IMR-90 (cell line): Measurements from ENCODE around the gene CMBL. TPM values are rescaled to one million over a fixed set of nuclear protein-coding genes. Genes with fewer than 3 reads are reported as not detected.

ENCODE experiments used
- ATAC-seq: fragments of 200-7000 bp; cut with Tn5 transposase; 2 replicates; pipeline ENCODE4 v1.9.1; 2020; ENCODE audit warnings: low read depth, mild to moderate bottlenecking, moderate library complexity
- BruUV-seq: library from RNA; stranded (reverse); fragments of 400-500 nt; replicated peaks from 2 replicates; lab custom pipeline; 2021; lab: Mats Ljungman, UMichigan
- CTCF ChIA-PET: fragments of 300-600 bp; formaldehyde crosslinking; extraction: SDS; loops from one replicate; lab custom pipeline; 2021; ENCODE audit warnings: antibody characterized with exemption; lab: Yijun Ruan, JAX
- POLR2A ChIA-PET: fragments of 300-600 bp; sonication (Branson Sonifier 250); formaldehyde crosslinking; loops from one replicate; lab custom pipeline; 2022; ENCODE audit warnings: antibody characterized with exemption; ENCODE audit not compliant: unreplicated experiment; lab: Charles Lee
- DNase-seq: peaks from one replicate; pipeline ENCODE4 v3.0.0; 2013
- H2AFZ ChIP-seq: replicated peaks from 2 replicates; pipeline ENCODE3; 2013; ENCODE audit warnings: low read length, mild to moderate bottlenecking; ENCODE audit not compliant: poor library complexity
- H2AK5ac ChIP-seq: 2 replicates; pipeline ENCODE4 v1.6.1; 2013; ENCODE audit warnings: low read depth, low read length, inconsistent platforms
- H2AK9ac ChIP-seq: replicated peaks from 2 replicates; pipeline ENCODE3; 2013; ENCODE audit warnings: mild to moderate bottlenecking, low read depth, low read length, moderate library complexity; ENCODE audit not compliant: poor library complexity
- H2BK120ac ChIP-seq: 2 replicates; pipeline ENCODE4 v1.6.1; 2013; ENCODE audit warnings: low read depth, low read length, inconsistent platforms
- H2BK15ac ChIP-seq: 3 replicates; pipeline ENCODE4 v1.6.1; 2013; ENCODE audit warnings: low read depth, low read length, inconsistent platforms
- H2BK20ac ChIP-seq: 2 replicates; pipeline ENCODE4 v1.6.1; 2013; ENCODE audit warnings: low read depth, mild to moderate bottlenecking, inconsistent platforms, low read length, moderate library complexity
- H2BK5ac ChIP-seq: 2 replicates; pipeline ENCODE4 v1.6.1; 2013; ENCODE audit warnings: mild to moderate bottlenecking, low read depth, low read length, inconsistent platforms; ENCODE audit not compliant: poor library complexity, severe bottlenecking
- H3K14ac ChIP-seq: replicated peaks from 2 replicates; pipeline ENCODE4 v1.6.1; 2013; ENCODE audit warnings: low read depth, low read length, inconsistent platforms
- H3K18ac ChIP-seq: 2 replicates; pipeline ENCODE4 v1.6.1; 2013; ENCODE audit warnings: low read depth, low read length, control low read depth
- H3K23ac ChIP-seq: 2 replicates; pipeline ENCODE4 v1.6.1; 2013; ENCODE audit warnings: low read depth, low read length, inconsistent platforms
- H3K27ac ChIP-seq: 2 replicates; pipeline ENCODE4 v1.5.1; 2013; ENCODE audit warnings: mild to moderate bottlenecking, control low read depth, low read length; ENCODE audit not compliant: insufficient read depth
- H3K27me3 ChIP-seq: 2 replicates; pipeline ENCODE4 v1.6.1; 2013; ENCODE audit warnings: low read length; ENCODE audit not compliant: control insufficient read depth, insufficient read depth
- H3K36me3 ChIP-seq: 2 replicates; pipeline ENCODE4 v1.6.1; 2013; ENCODE audit warnings: low read length, mixed read lengths; ENCODE audit not compliant: control insufficient read depth, insufficient read depth
- H3K4ac ChIP-seq: 2 replicates; pipeline ENCODE4 v1.6.1; 2013; ENCODE audit warnings: low read depth, low read length, inconsistent platforms
- H3K4me1 ChIP-seq: 2 replicates; pipeline ENCODE4 v1.6.1; 2013; ENCODE audit warnings: low read length, mixed read lengths; ENCODE audit not compliant: control insufficient read depth, insufficient read depth
- H3K4me2 ChIP-seq: 2 replicates; pipeline ENCODE4 v1.6.1; 2013; ENCODE audit warnings: low read depth, mild to moderate bottlenecking, control low read depth, low read length, moderate library complexity
- H3K4me3 ChIP-seq: 2 replicates; pipeline ENCODE4 v1.5.1; 2013; ENCODE audit warnings: low read depth, mild to moderate bottlenecking, control low read depth, low read length, moderate library complexity; ENCODE audit not compliant: insufficient read depth
- H3K56ac ChIP-seq: 2 replicates; pipeline ENCODE4 v1.6.1; 2013; ENCODE audit warnings: low read length, inconsistent platforms; ENCODE audit not compliant: insufficient read depth; ENCODE audit errors: extremely low read depth
- H3K79me1 ChIP-seq, 2 experiments: 2 replicates each; pipeline ENCODE4 v1.6.1; 2013; ENCODE audit warnings: low read length in 2 of 2, inconsistent platforms in 1 of 2, low read depth in 1 of 2
- H3K9ac ChIP-seq: 2 replicates; pipeline ENCODE4 v1.6.1; 2013; ENCODE audit warnings: low read depth, low read length, control low read depth
- H3K9me1 ChIP-seq: 2 replicates; pipeline ENCODE4 v1.6.1; 2013; ENCODE audit warnings: low read length, inconsistent platforms; ENCODE audit not compliant: insufficient read depth
- H3K9me3 ChIP-seq: 2 replicates; pipeline ENCODE4 v1.6.1; 2013; ENCODE audit warnings: low read length; ENCODE audit not compliant: control insufficient read depth, insufficient read depth
- H4K20me1 ChIP-seq: 2 replicates; pipeline ENCODE4 v1.6.1; 2013; ENCODE audit warnings: low read length, inconsistent platforms; ENCODE audit not compliant: insufficient read depth
- H4K5ac ChIP-seq: 2 replicates; pipeline ENCODE4 v1.6.1; 2013; ENCODE audit warnings: mild to moderate bottlenecking, low read depth, low read length, control low read depth
- H4K8ac ChIP-seq, 2 experiments: 2 replicates each; pipeline ENCODE4 v1.6.1; 2013; ENCODE audit warnings: low read depth in 2 of 2, low read length in 2 of 2, control low read depth in 1 of 2, inconsistent platforms in 1 of 2
- H4K91ac ChIP-seq: 2 replicates; pipeline ENCODE4 v1.6.1; 2013; ENCODE audit warnings: low read depth, low read length, inconsistent platforms; ENCODE audit not compliant: insufficient read depth
- BHLHE40 ChIP-seq: fragments of 150-350 bp; IDR thresholded peaks from 2 replicates; pipeline ENCODE4 v1.6.1; 2016; ENCODE audit warnings: mild to moderate bottlenecking, low read depth, low read length
- CEBPB ChIP-seq: IDR thresholded peaks from 2 replicates; pipeline ENCODE4 v1.6.1; 2012; ENCODE audit warnings: low read depth, low read length, improper control_type of control experiment
- CHD1 ChIP-seq: IDR thresholded peaks from 2 replicates; pipeline ENCODE4 v1.6.1; 2012; ENCODE audit warnings: low read depth, low read length, improper control_type of control experiment
- FOS ChIP-seq: fragments of 150-350 bp; IDR thresholded peaks from 2 replicates; pipeline ENCODE4 v1.6.1; 2016; ENCODE audit warnings: low read depth, low read length
- MXI1 ChIP-seq: IDR thresholded peaks from 2 replicates; pipeline ENCODE4 v1.6.1; 2012; ENCODE audit warnings: low read depth, mild to moderate bottlenecking, low read length, moderate library complexity, borderline replicate concordance
- NFE2L2 ChIP-seq: fragments of 150-350 bp; IDR thresholded peaks from 2 replicates; pipeline ENCODE4 v1.6.1; 2016; ENCODE audit warnings: low read depth, mild to moderate bottlenecking, low read length
- POLR2A ChIP-seq: IDR thresholded peaks from 2 replicates; pipeline ENCODE4 v1.6.1; 2012; ENCODE audit warnings: mild to moderate bottlenecking, low read depth, low read length
- RAD21 ChIP-seq: IDR thresholded peaks from 2 replicates; pipeline ENCODE4 v1.6.1; 2012; ENCODE audit warnings: low read length, improper control_type of control experiment
- RCOR1 ChIP-seq: IDR thresholded peaks from 2 replicates; pipeline ENCODE4 v1.6.1; 2012; ENCODE audit warnings: mild to moderate bottlenecking, low read length, improper control_type of control experiment; ENCODE audit not compliant: insufficient replicate concordance
- RFX5 ChIP-seq: IDR thresholded peaks from 2 replicates; pipeline ENCODE4 v1.8.0; 2012; ENCODE audit warnings: low read depth, mild to moderate bottlenecking, low read length, moderate library complexity
- SMC3 ChIP-seq: fragments of 150-350 bp; IDR thresholded peaks from 2 replicates; pipeline ENCODE4 v1.6.1; 2016; ENCODE audit warnings: low read depth, mild to moderate bottlenecking, antibody characterized with exemption, low read length, moderate library complexity
- WGBS, 2 experiments: methylation state at CpG; one replicate each; pipeline versions ENCODE4 v1.1.5 to v1.1.7; 2013; ENCODE audit warnings: missing lambda C conversion rate in 2 of 2; ENCODE audit not compliant: insufficient read length in 1 of 2; ENCODE audit errors: extremely low coverage in 2 of 2; 5-methylcytosine and 5-hydroxymethylcytosine counted together
- dilution Hi-C: fragments of 300-500 bp; cut with HindIII; formaldehyde crosslinking; loops from one replicate; pipeline ENCODE4 v1.14.3; 2018; ENCODE audit warnings: low sequenced_read_pairs; ENCODE audit not compliant: unreplicated experiment
- in situ Hi-C: fragments of 300-500 bp; cut with MboI; formaldehyde crosslinking; loops from 3 replicates; pipeline ENCODE4 v1.14.3; 2019; ENCODE audit warnings: low sequenced_read_pairs, inconsistent platforms, mixed read lengths
- intact Hi-C: fragments of 100-400 bp; cut with micrococcal nuclease; formaldehyde crosslinking; loops from 2 replicates; pipeline ENCODE4 v1.10.0; 2022
- polyA plus RNA-seq, 3 experiments: library from polyadenylated mRNA; depleted of rRNA; stranded (reverse); fragments of >200 nt; gene quantifications; 2 replicates each; pipeline ENCODE4 v1.2.3, GENCODE V29; 2012; ENCODE audit warnings: low replicate concordance in 1 of 3
- total RNA-seq: library from RNA; depleted of rRNA; stranded (reverse); fragments of >200 nt; gene quantifications from 2 replicates; pipeline ENCODE4 v1.2.3, GENCODE V29; 2012
- TF ChIP-seq, protein P1 (sequence below): fragments of 150-350 bp; IDR thresholded peaks from 2 replicates; pipeline ENCODE4 v1.6.1; 2017; ENCODE audit warnings: mild to moderate bottlenecking, antibody characterized with exemption, low read length, low read depth
- TF ChIP-seq, protein P2 (sequence below): fragments of 150-350 bp; IDR thresholded peaks from 2 replicates; pipeline ENCODE4 v1.6.1; 2016; ENCODE audit warnings: low read depth, mild to moderate bottlenecking, low read length, moderate library complexity, borderline replicate concordance
- TF ChIP-seq, protein P3 (sequence below): conservative IDR thresholded peaks from 2 replicates; pipeline ENCODE4 v1.5.1; 2012; ENCODE audit warnings: mild to moderate bottlenecking, low read depth, low read length, improper control_type of control experiment

CMBL gene
- total and polyA plus RNA-seq, 2 of the 4 experiments (the other 2 are of a cell fraction), result 5.0 to 26.3 TPM

DNA sequence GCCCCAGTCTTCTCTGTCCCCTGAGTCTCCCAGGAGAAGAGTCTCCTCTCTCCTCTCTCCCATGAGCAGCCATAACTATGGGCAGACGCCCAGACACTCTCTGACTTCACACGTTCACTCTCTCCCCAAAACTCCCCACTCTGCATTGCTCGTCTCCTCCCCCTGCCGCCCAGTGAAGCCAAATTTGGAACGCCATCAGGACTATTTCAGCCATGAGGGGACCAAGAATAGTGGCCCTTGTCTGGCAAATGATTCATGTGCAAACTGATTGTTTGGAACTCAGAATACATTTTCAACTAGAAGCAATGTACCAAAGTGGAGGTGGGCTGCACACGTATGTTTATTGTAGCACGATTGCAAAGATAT, 20.9 kb downstream of the CMBL start:
- CTCF ChIA-PET, result no interaction called here
- Histone ChIP-seq H3K4me3 (no peak overlapping the region), H2AFZ (no peak overlapping the region), H2BK5ac (no peak overlapping the region), H3K23ac (no peak overlapping the region), H4K20me1 (no peaks in the 10 kb centered on the region), H4K91ac (no peak overlapping the region), H3K9ac (no peak overlapping the region), H2BK120ac (no peak overlapping the region), H3K4me2 (no peak overlapping the region), H2AK9ac (no peak overlapping the region), H2AK5ac (no peak overlapping the region), H4K5ac (no peak overlapping the region), H3K27ac (no peak overlapping the region), H2BK20ac (no peak overlapping the region), H3K36me3 (no peaks in the 10 kb centered on the region), H3K79me1 (no peaks in the 10 kb centered on the region), H3K14ac (no peak overlapping the region), H3K4ac (no peak overlapping the region), H3K56ac (no peak overlapping the region), H3K9me3 (no peaks in the 10 kb centered on the region), H3K27me3 (no peaks in the 10 kb centered on the region), H4K8ac (no peak overlapping the region), H3K9me1 (0 out of 2 replicates have a peak, but pooled peaks cover 3% of the 10 kb centered on the region), H3K4me1 (no peaks in the 10 kb centered on the region; the same call in 1 of the 2 replicates), H2BK15ac (no peak overlapping the region), H3K18ac (no peak overlapping the region)
- dilution Hi-C loops, result no loop called here
- POLR2A ChIA-PET, result no interaction called here
- ATAC-seq (no peak), DNase-seq (no peak)
- in situ Hi-C loops, result loop anchor here (5.0 kb wide), 1 partner anchor 130 kb away; no protein-coding TSS in a partner anchor
- TF ChIP-seq MXI1, result no peak
- no peak for TF ChIP-seq RAD21
- TF ChIP-seq BHLHE40, result no peak
- TF ChIP-seq CEBPB, result no peak
- TF ChIP-seq FOS, result no peak
- TF ChIP-seq, protein P1, sequence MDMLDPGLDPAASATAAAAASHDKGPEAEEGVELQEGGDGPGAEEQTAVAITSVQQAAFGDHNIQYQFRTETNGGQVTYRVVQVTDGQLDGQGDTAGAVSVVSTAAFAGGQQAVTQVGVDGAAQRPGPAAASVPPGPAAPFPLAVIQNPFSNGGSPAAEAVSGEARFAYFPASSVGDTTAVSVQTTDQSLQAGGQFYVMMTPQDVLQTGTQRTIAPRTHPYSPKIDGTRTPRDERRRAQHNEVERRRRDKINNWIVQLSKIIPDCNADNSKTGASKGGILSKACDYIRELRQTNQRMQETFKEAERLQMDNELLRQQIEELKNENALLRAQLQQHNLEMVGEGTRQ, result no peak
- TF ChIP-seq, protein P2, sequence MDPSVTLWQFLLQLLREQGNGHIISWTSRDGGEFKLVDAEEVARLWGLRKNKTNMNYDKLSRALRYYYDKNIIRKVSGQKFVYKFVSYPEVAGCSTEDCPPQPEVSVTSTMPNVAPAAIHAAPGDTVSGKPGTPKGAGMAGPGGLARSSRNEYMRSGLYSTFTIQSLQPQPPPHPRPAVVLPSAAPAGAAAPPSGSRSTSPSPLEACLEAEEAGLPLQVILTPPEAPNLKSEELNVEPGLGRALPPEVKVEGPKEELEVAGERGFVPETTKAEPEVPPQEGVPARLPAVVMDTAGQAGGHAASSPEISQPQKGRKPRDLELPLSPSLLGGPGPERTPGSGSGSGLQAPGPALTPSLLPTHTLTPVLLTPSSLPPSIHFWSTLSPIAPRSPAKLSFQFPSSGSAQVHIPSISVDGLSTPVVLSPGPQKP, result no peak
- no peak for TF ChIP-seq NFE2L2
- no peak for TF ChIP-seq POLR2A
- no peak for TF ChIP-seq RFX5
- TF ChIP-seq RCOR1, result no peak
- no peak for TF ChIP-seq SMC3
- TF ChIP-seq, protein P3, sequence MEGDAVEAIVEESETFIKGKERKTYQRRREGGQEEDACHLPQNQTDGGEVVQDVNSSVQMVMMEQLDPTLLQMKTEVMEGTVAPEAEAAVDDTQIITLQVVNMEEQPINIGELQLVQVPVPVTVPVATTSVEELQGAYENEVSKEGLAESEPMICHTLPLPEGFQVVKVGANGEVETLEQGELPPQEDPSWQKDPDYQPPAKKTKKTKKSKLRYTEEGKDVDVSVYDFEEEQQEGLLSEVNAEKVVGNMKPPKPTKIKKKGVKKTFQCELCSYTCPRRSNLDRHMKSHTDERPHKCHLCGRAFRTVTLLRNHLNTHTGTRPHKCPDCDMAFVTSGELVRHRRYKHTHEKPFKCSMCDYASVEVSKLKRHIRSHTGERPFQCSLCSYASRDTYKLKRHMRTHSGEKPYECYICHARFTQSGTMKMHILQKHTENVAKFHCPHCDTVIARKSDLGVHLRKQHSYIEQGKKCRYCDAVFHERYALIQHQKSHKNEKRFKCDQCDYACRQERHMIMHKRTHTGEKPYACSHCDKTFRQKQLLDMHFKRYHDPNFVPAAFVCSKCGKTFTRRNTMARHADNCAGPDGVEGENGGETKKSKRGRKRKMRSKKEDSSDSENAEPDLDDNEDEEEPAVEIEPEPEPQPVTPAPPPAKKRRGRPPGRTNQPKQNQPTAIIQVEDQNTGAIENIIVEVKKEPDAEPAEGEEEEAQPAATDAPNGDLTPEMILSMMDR, result no peak
- no peak for TF ChIP-seq CHD1
- intact Hi-C loops, result loop anchor here (5.0 kb wide), 1 partner anchor 45 kb away; no protein-coding TSS in a partner anchor
- WGBS, 2 experiments, result no CpG with 5 or more reads among the region's 7 CpGs
- no TSS peak for BruUV-seq
